IMR-90 (cell line): ENCODE measurements around the gene UBL5. TPM values are rescaled to one million over a fixed set of nuclear protein-coding genes. Genes with fewer than 3 reads are reported as not detected.

Experiments
- ATAC-seq: fragments of 200-7000 bp; cut with Tn5 transposase; 2 replicates; pipeline ENCODE4 v1.9.1; 2020; ENCODE audit warnings: low read depth, mild to moderate bottlenecking, moderate library complexity
- BruUV-seq: library from RNA; stranded (reverse); fragments of 400-500 nt; replicated peaks from 2 replicates; lab custom pipeline; 2021; lab: Mats Ljungman, UMichigan
- CTCF ChIA-PET: fragments of 300-600 bp; formaldehyde crosslinking; extraction: SDS; loops from one replicate; lab custom pipeline; 2021; ENCODE audit warnings: antibody characterized with exemption; lab: Yijun Ruan, JAX
- POLR2A ChIA-PET: fragments of 300-600 bp; sonication (Branson Sonifier 250); formaldehyde crosslinking; loops from one replicate; lab custom pipeline; 2022; ENCODE audit warnings: antibody characterized with exemption; ENCODE audit not compliant: unreplicated experiment; lab: Charles Lee
- DNase-seq: peaks from one replicate; pipeline ENCODE4 v3.0.0; 2013
- H2AFZ ChIP-seq: replicated peaks from 2 replicates; pipeline ENCODE3; 2013; ENCODE audit warnings: low read length, mild to moderate bottlenecking; ENCODE audit not compliant: poor library complexity
- H2AK5ac ChIP-seq: 2 replicates; pipeline ENCODE4 v1.6.1; 2013; ENCODE audit warnings: low read depth, low read length, inconsistent platforms
- H2AK9ac ChIP-seq: replicated peaks from 2 replicates; pipeline ENCODE3; 2013; ENCODE audit warnings: mild to moderate bottlenecking, low read depth, low read length, moderate library complexity; ENCODE audit not compliant: poor library complexity
- H2BK120ac ChIP-seq: 2 replicates; pipeline ENCODE4 v1.6.1; 2013; ENCODE audit warnings: low read depth, low read length, inconsistent platforms
- H2BK15ac ChIP-seq: 3 replicates; pipeline ENCODE4 v1.6.1; 2013; ENCODE audit warnings: low read depth, low read length, inconsistent platforms
- H2BK20ac ChIP-seq: 2 replicates; pipeline ENCODE4 v1.6.1; 2013; ENCODE audit warnings: low read depth, mild to moderate bottlenecking, inconsistent platforms, low read length, moderate library complexity
- H2BK5ac ChIP-seq: 2 replicates; pipeline ENCODE4 v1.6.1; 2013; ENCODE audit warnings: mild to moderate bottlenecking, low read depth, low read length, inconsistent platforms; ENCODE audit not compliant: poor library complexity, severe bottlenecking
- H3K14ac ChIP-seq: replicated peaks from 2 replicates; pipeline ENCODE4 v1.6.1; 2013; ENCODE audit warnings: low read depth, low read length, inconsistent platforms
- H3K18ac ChIP-seq: 2 replicates; pipeline ENCODE4 v1.6.1; 2013; ENCODE audit warnings: low read depth, low read length, control low read depth
- H3K23ac ChIP-seq: 2 replicates; pipeline ENCODE4 v1.6.1; 2013; ENCODE audit warnings: low read depth, low read length, inconsistent platforms
- H3K27ac ChIP-seq: 2 replicates; pipeline ENCODE4 v1.5.1; 2013; ENCODE audit warnings: mild to moderate bottlenecking, control low read depth, low read length; ENCODE audit not compliant: insufficient read depth
- H3K27me3 ChIP-seq: 2 replicates; pipeline ENCODE4 v1.6.1; 2013; ENCODE audit warnings: low read length; ENCODE audit not compliant: control insufficient read depth, insufficient read depth
- H3K36me3 ChIP-seq: 2 replicates; pipeline ENCODE4 v1.6.1; 2013; ENCODE audit warnings: low read length, mixed read lengths; ENCODE audit not compliant: control insufficient read depth, insufficient read depth
- H3K4ac ChIP-seq: 2 replicates; pipeline ENCODE4 v1.6.1; 2013; ENCODE audit warnings: low read depth, low read length, inconsistent platforms
- H3K4me1 ChIP-seq: 2 replicates; pipeline ENCODE4 v1.6.1; 2013; ENCODE audit warnings: low read length, mixed read lengths; ENCODE audit not compliant: control insufficient read depth, insufficient read depth
- H3K4me2 ChIP-seq: 2 replicates; pipeline ENCODE4 v1.6.1; 2013; ENCODE audit warnings: low read depth, mild to moderate bottlenecking, control low read depth, low read length, moderate library complexity
- H3K4me3 ChIP-seq: 2 replicates; pipeline ENCODE4 v1.5.1; 2013; ENCODE audit warnings: low read depth, mild to moderate bottlenecking, control low read depth, low read length, moderate library complexity; ENCODE audit not compliant: insufficient read depth
- H3K56ac ChIP-seq: 2 replicates; pipeline ENCODE4 v1.6.1; 2013; ENCODE audit warnings: low read length, inconsistent platforms; ENCODE audit not compliant: insufficient read depth; ENCODE audit errors: extremely low read depth
- H3K79me1 ChIP-seq, 2 experiments: 2 replicates each; pipeline ENCODE4 v1.6.1; 2013; ENCODE audit warnings: low read length in 2 of 2, inconsistent platforms in 1 of 2, low read depth in 1 of 2
- H3K9ac ChIP-seq: 2 replicates; pipeline ENCODE4 v1.6.1; 2013; ENCODE audit warnings: low read depth, low read length, control low read depth
- H3K9me1 ChIP-seq: 2 replicates; pipeline ENCODE4 v1.6.1; 2013; ENCODE audit warnings: low read length, inconsistent platforms; ENCODE audit not compliant: insufficient read depth
- H3K9me3 ChIP-seq: 2 replicates; pipeline ENCODE4 v1.6.1; 2013; ENCODE audit warnings: low read length; ENCODE audit not compliant: control insufficient read depth, insufficient read depth
- H4K20me1 ChIP-seq: 2 replicates; pipeline ENCODE4 v1.6.1; 2013; ENCODE audit warnings: low read length, inconsistent platforms; ENCODE audit not compliant: insufficient read depth
- H4K5ac ChIP-seq: 2 replicates; pipeline ENCODE4 v1.6.1; 2013; ENCODE audit warnings: mild to moderate bottlenecking, low read depth, low read length, control low read depth
- H4K8ac ChIP-seq, 2 experiments: 2 replicates each; pipeline ENCODE4 v1.6.1; 2013; ENCODE audit warnings: low read depth in 2 of 2, low read length in 2 of 2, control low read depth in 1 of 2, inconsistent platforms in 1 of 2
- H4K91ac ChIP-seq: 2 replicates; pipeline ENCODE4 v1.6.1; 2013; ENCODE audit warnings: low read depth, low read length, inconsistent platforms; ENCODE audit not compliant: insufficient read depth
- CEBPB ChIP-seq: IDR thresholded peaks from 2 replicates; pipeline ENCODE4 v1.6.1; 2012; ENCODE audit warnings: low read depth, low read length, improper control_type of control experiment
- CHD1 ChIP-seq: IDR thresholded peaks from 2 replicates; pipeline ENCODE4 v1.6.1; 2012; ENCODE audit warnings: low read depth, low read length, improper control_type of control experiment
- ELK1 ChIP-seq: fragments of 150-350 bp; IDR thresholded peaks from 2 replicates; pipeline ENCODE4 v1.6.1; 2016; ENCODE audit warnings: low read depth, mild to moderate bottlenecking, low read length, moderate library complexity, borderline replicate concordance
- FOS ChIP-seq: fragments of 150-350 bp; IDR thresholded peaks from 2 replicates; pipeline ENCODE4 v1.6.1; 2016; ENCODE audit warnings: low read depth, low read length
- MAFK ChIP-seq: IDR thresholded peaks from 2 replicates; pipeline ENCODE4 v1.6.1; 2012; ENCODE audit warnings: low read depth, low read length, improper control_type of control experiment
- MAZ ChIP-seq: IDR thresholded peaks from 2 replicates; pipeline ENCODE4 v1.6.1; 2012; ENCODE audit warnings: low read depth, mild to moderate bottlenecking, low read length, improper control_type of control experiment, moderate library complexity, borderline replicate concordance
- MXI1 ChIP-seq: IDR thresholded peaks from 2 replicates; pipeline ENCODE4 v1.6.1; 2012; ENCODE audit warnings: low read depth, mild to moderate bottlenecking, low read length, moderate library complexity, borderline replicate concordance
- POLR2A ChIP-seq: IDR thresholded peaks from 2 replicates; pipeline ENCODE4 v1.6.1; 2012; ENCODE audit warnings: mild to moderate bottlenecking, low read depth, low read length
- RAD21 ChIP-seq: IDR thresholded peaks from 2 replicates; pipeline ENCODE4 v1.6.1; 2012; ENCODE audit warnings: low read length, improper control_type of control experiment
- SMC3 ChIP-seq: fragments of 150-350 bp; IDR thresholded peaks from 2 replicates; pipeline ENCODE4 v1.6.1; 2016; ENCODE audit warnings: low read depth, mild to moderate bottlenecking, antibody characterized with exemption, low read length, moderate library complexity
- USF2 ChIP-seq: fragments of 150-350 bp; IDR thresholded peaks from 2 replicates; pipeline ENCODE4 v1.6.1; 2017; ENCODE audit warnings: mild to moderate bottlenecking, antibody characterized with exemption, low read length, low read depth
- WGBS, 2 experiments: methylation state at CpG; one replicate each; pipeline versions ENCODE4 v1.1.5 to v1.1.7; 2013; ENCODE audit warnings: missing lambda C conversion rate in 2 of 2; ENCODE audit not compliant: insufficient read length in 1 of 2; ENCODE audit errors: extremely low coverage in 2 of 2; 5-methylcytosine and 5-hydroxymethylcytosine counted together
- dilution Hi-C: fragments of 300-500 bp; cut with HindIII; formaldehyde crosslinking; loops from one replicate; pipeline ENCODE4 v1.14.3; 2018; ENCODE audit warnings: low sequenced_read_pairs; ENCODE audit not compliant: unreplicated experiment
- in situ Hi-C: fragments of 300-500 bp; cut with MboI; formaldehyde crosslinking; loops from 3 replicates; pipeline ENCODE4 v1.14.3; 2019; ENCODE audit warnings: low sequenced_read_pairs, inconsistent platforms, mixed read lengths
- intact Hi-C: fragments of 100-400 bp; cut with micrococcal nuclease; formaldehyde crosslinking; loops from 2 replicates; pipeline ENCODE4 v1.10.0; 2022
- polyA plus RNA-seq, 3 experiments: library from polyadenylated mRNA; depleted of rRNA; stranded (reverse); fragments of >200 nt; gene quantifications; 2 replicates each; pipeline ENCODE4 v1.2.3, GENCODE V29; 2012; ENCODE audit warnings: low replicate concordance in 1 of 3
- total RNA-seq: library from RNA; depleted of rRNA; stranded (reverse); fragments of >200 nt; gene quantifications from 2 replicates; pipeline ENCODE4 v1.2.3, GENCODE V29; 2012

The UBL5 gene
- total and polyA plus RNA-seq, 2 of the 4 experiments (the other 2 are of a cell fraction): 434 to 1,091 TPM

GRCh38 chr19:9868983-9869617 is 41.4 kb downstream of the UBL5 start:
- Histone ChIP-seq H3K4me1 (no peaks in the 10 kb centered on the region), H2BK120ac (no peak overlapping the region), H4K91ac (no peak overlapping the region), H3K27ac (no peak overlapping the region), H3K4me2 (no peak overlapping the region), H2AK9ac (no peak overlapping the region), H3K9ac (no peak overlapping the region), H3K56ac (no peak overlapping the region), H3K23ac (no peak overlapping the region), H2BK15ac (no peak overlapping the region), H3K18ac (no peak overlapping the region), H2BK20ac (no peak overlapping the region), H3K4me3 (no peak overlapping the region), H3K36me3 (no peaks in the 10 kb centered on the region), H3K9me1 (no peaks in the 10 kb centered on the region), H2AK5ac (no peak overlapping the region), H3K79me1 (no peaks in the 10 kb centered on the region), H4K20me1 (no peaks in the 10 kb centered on the region), H3K4ac (no peak overlapping the region), H3K14ac (no peak overlapping the region), H3K27me3 (no peaks in the 10 kb centered on the region; the same call in 1 of the 2 replicates), H4K5ac (no peak overlapping the region), H2BK5ac (no peak overlapping the region), H2AFZ (no peak overlapping the region), H4K8ac (no peak overlapping the region), H3K9me3 (no peaks in the 10 kb centered on the region)
- ATAC-seq (no peak), DNase-seq (no peak)
- in situ Hi-C loops (no loop called here), intact Hi-C loops (no loop called here), dilution Hi-C loops (no loop called here)
- TF ChIP-seq MAZ: no peak
- TF ChIP-seq USF2: no peak
- TF ChIP-seq CEBPB: no peak
- TF ChIP-seq POLR2A: no peak
- TF ChIP-seq FOS: no peak
- no peak for TF ChIP-seq CHD1
- TF ChIP-seq ELK1: no peak
- no peak for TF ChIP-seq MAFK
- no peak for TF ChIP-seq MXI1
- no peak for TF ChIP-seq SMC3
- no peak for TF ChIP-seq RAD21
- POLR2A ChIA-PET: no interaction called here
- 80% methylated on average over 2 of the region's 7 CpGs; no CpG with 5 or more reads in 1 of the 2 experiments for WGBS, 2 experiments
- CTCF ChIA-PET: no interaction called here
- no TSS peak for BruUV-seq
